SJCRH30 (cell line): ENCODE data around the gene CHST3. TPM values are rescaled to one million over a fixed set of nuclear protein-coding genes. Genes with fewer than 3 reads are reported as not detected.
A peak's percentile ranks its signal among the peaks of the same experiment; 100 is the strongest.

Experiments
- DNase-seq, 2 experiments: peaks; one replicate each; pipeline ENCODE4 v3.0.0-alpha.2; 2015 to 2020
- H3K27ac ChIP-seq: fragments of 250-450 bp; sonication (Bioruptor Pico); 2 replicates; pipeline ENCODE4 v1.5.1; 2020; ENCODE audit warnings: mild to moderate bottlenecking, moderate library complexity
- H3K27me3 ChIP-seq: fragments of 250-450 bp; sonication (Bioruptor Pico); 2 replicates; pipeline ENCODE4 v1.5.1; 2020; ENCODE audit warnings: mild to moderate bottlenecking, moderate library complexity
- H3K36me3 ChIP-seq: fragments of 250-450 bp; sonication (Bioruptor Pico); 2 replicates; pipeline ENCODE4 v1.5.1; 2020; ENCODE audit warnings: mild to moderate bottlenecking, moderate library complexity
- H3K4me1 ChIP-seq: fragments of 250-450 bp; sonication (Bioruptor Pico); 2 replicates; pipeline ENCODE4 v1.5.1; 2020; ENCODE audit warnings: mild to moderate bottlenecking, moderate library complexity
- H3K4me3 ChIP-seq: fragments of 250-450 bp; sonication (Bioruptor Pico); 2 replicates; pipeline ENCODE4 v1.5.1; 2020; ENCODE audit warnings: mild to moderate bottlenecking, moderate library complexity
- H3K9me3 ChIP-seq: fragments of 250-450 bp; sonication (Bioruptor Pico); replicated peaks from 2 replicates; pipeline ENCODE4 v1.5.1; 2020; ENCODE audit warnings: mild to moderate bottlenecking, moderate library complexity
- total RNA-seq: library from RNA; depleted of rRNA; stranded (reverse); fragments of >200 nt; shearing (Covaris generic); gene quantifications from 2 replicates; pipeline ENCODE4 v1.2.3, GENCODE V29; 2014

CHST3 gene
- total RNA-seq, 1 experiment from 2014 or later = 10.1 TPM

DNA sequence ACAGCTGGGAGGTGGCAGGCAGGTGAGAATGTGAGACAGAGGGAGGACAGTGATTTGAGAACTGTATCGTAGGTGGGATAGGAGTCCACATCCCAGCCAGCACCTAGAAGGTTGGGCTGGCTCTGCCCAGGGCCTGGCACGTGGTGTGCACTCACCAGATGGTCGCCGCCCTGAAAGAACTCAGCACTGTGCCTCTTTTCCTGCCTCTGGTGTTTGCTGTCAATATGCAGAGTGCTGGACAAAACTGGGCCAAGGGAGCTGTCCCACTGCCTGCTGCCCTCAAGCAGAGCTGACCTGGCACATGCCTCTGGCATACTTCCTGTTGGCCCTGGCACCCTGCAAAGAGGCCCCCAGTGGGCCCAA, 36.8 kb downstream of the CHST3 start:
- no peak for DNase-seq
- Histone ChIP-seq H3K4me1 (peaks cover 22% of the 10 kb centered on the region), H3K9me3 (no peaks in the 10 kb centered on the region), H3K36me3 (no peaks in the 10 kb centered on the region), H3K4me3 (no peak overlapping the region), H3K27ac (no peak overlapping the region), H3K27me3 (no peaks in the 10 kb centered on the region)

GRCh38 chr10:72002354-72003295, 38.4 kb downstream of the CHST3 start:
- H3K4me1 ChIP-seq = peaks cover 22% of the 10 kb centered on the region
- no peaks in the 10 kb centered on the region for H3K36me3 ChIP-seq
- no peaks in the 10 kb centered on the region for H3K27me3 ChIP-seq
- DNase-seq = no peak
- no peak overlapping the region for H3K27ac ChIP-seq
- H3K9me3 ChIP-seq = no peaks in the 10 kb centered on the region
- no peak overlapping the region for H3K4me3 ChIP-seq

DNA sequence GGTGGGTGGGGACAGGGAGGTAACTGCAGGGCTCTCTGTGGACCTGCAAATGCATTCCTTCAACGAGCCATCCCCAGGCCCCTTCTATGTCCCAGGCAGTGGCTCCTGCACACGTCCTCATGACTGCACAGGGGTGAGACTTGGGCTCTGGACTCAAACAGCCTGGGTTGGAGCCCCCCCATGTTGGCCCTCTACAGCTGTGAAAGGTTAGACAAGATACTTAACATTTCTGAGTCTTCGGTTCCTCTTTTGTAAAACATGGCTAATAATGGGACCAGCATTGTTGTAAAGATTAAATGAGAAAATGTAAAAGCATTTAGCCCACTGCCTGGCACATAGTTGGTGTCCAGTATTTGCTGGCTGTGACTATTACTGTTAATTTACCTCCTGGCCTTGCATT, 41.8 kb downstream of the CHST3 start:
- peaks cover 2% of the 10 kb centered on the region; the same call in 1 of the 2 replicates for H3K36me3 ChIP-seq
- no peak for DNase-seq
- H3K4me1 ChIP-seq = peaks cover 20% of the 10 kb centered on the region
- H3K27ac ChIP-seq = no peak overlapping the region
- no peak overlapping the region for H3K4me3 ChIP-seq
- no peaks in the 10 kb centered on the region for H3K27me3 ChIP-seq
- no peaks in the 10 kb centered on the region for H3K9me3 ChIP-seq

DNA sequence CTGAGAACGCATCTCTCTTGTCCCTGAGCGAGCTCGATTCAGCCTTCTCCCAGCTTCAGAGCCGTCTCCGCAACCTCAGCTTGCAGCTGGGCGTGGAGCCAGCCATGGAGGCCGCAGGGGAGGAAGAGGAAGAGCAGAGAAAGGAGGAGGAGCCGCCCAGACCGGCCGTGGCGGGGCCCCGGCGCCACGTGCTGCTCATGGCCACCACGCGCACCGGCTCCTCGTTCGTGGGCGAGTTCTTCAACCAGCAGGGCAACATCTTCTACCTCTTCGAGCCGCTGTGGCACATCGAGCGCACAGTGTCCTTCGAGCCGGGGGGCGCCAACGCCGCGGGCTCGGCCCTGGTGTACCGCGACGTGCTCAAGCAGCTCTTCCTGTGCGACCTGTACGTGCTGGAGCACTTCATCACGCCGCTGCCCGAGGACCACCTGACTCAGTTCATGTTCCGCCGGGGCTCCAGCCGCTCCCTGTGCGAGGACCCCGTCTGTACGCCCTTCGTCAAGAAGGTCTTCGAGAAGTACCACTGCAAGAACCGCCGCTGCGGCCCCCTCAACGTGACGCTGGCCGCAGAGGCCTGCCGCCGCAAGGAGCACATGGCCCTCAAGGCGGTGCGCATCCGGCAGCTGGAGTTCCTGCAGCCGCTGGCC, 43.2 kb downstream of the CHST3 start:
- peaks cover 20% of the 10 kb centered on the region for H3K4me1 ChIP-seq
- peaks cover 5% of the 10 kb centered on the region; the same call in 1 of the 2 replicates for H3K36me3 ChIP-seq
- no peaks in the 10 kb centered on the region for H3K9me3 ChIP-seq
- H3K27ac ChIP-seq = no peak overlapping the region
- H3K27me3 ChIP-seq = no peaks in the 10 kb centered on the region
- H3K4me3 ChIP-seq = no peak overlapping the region
- no peak for DNase-seq

DNA sequence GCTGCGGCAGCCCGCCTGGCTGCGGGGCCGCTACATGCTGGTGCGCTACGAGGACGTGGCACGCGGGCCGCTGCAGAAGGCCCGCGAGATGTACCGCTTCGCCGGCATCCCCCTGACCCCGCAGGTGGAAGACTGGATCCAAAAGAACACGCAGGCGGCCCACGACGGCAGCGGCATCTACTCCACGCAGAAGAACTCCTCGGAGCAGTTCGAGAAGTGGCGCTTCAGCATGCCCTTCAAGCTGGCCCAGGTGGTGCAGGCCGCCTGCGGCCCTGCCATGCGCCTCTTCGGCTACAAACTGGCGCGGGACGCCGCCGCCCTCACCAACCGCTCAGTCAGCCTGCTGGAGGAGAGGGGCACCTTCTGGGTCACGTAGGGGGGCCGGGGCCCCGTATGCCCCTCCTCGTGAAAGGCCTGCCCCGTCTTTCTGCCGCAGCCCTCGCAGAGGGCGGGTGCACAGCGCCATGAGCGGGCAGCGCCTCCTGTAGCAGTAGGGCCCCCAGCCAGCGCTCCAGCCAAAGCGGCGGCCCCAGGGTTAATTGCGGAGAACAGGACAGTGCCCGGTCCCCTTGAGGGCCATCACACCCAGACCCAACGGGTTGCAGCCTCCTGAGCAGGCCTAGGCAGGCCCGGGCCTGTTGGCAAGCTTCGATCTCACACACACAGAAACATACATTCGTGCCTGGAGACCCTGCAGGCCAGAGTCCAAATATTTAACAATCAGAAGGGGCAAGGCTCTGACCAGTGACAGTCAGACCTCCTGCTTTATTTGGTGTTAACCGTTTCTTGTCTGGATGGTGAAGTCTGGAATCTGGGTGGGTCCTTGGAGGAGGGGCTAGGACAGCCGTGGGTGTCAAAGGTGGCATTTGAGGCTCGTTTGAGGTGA, 44.1 kb downstream of the CHST3 start:
- Histone ChIP-seq H3K4me3 (no peak overlapping the region), H3K27me3 (no peaks in the 10 kb centered on the region), H3K9me3 (no peaks in the 10 kb centered on the region), H3K4me1 (peaks cover 20% of the 10 kb centered on the region), H3K36me3 (peaks cover 5% of the 10 kb centered on the region; the same call in 1 of the 2 replicates), H3K27ac (no peak overlapping the region; the same call in 1 of the 2 replicates)
- no peak for DNase-seq

- Histone ChIP-seq H3K4me1 (peaks cover 20% of the 10 kb centered on the region), H3K4me3 (no peak overlapping the region), H3K9me3 (no peaks in the 10 kb centered on the region)
These were observed 44.8 kb downstream of the CHST3 start for GRCh38 chr10:72009051-72009424.

GRCh38 chr10:72009425-72010081, 45.4 kb downstream of the CHST3 start:
- peak overlapping the region; percentile 59 for H3K27ac ChIP-seq
- DNase-seq = peak; percentile 91
- no peak overlapping the region for H3K4me3 ChIP-seq

More at GRCh38 chr10:72009051-72009424, 44.8 kb downstream of the CHST3 start:
- DNase-seq = no peak
- Histone ChIP-seq H3K27me3 (no peaks in the 10 kb centered on the region), H3K27ac (peak overlapping the region; percentile 59), H3K36me3 (peaks cover 5% of the 10 kb centered on the region; the same call in 1 of the 2 replicates)

DNA sequence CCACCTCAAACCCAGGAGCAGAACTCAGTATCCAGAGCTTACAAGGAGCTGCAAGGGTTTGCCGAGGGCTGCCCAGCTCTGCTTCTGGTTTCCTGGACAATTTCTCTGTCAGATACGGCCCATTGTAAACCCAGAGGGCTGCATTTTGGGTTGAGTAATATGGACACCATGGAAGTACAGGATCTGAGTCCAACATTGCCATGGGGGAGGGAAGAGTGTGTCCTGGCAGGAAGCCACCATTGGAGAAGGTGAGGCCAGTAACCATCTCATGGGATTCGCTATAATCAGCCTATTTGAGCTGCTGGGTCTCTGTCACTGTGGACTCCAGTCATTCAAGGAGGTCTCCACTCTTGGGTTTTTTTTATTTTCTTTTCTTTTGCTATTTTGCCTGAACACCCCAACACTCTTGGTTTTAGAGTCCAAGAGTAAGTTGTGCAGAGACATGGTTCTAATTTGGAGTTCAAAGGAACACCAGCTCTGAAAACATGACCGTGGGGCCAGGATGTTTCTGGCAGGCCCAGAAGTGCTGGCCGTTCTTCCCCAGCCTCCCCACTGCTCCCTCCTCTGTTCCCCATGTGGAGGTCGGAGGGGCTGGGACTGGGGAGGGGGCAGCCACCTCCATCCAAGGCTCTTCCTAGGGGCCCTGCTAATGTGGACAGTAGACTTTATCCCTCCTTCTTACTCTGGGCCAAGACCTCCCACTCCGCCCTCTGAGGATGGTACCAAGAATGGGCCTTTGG, 46.2 kb downstream of the CHST3 start:
- Histone ChIP-seq H3K9me3 (no peaks in the 10 kb centered on the region), H3K36me3 (peaks cover 5% of the 10 kb centered on the region; the same call in 1 of the 2 replicates), H3K4me3 (no peak overlapping the region), H3K27me3 (no peaks in the 10 kb centered on the region), H3K27ac (peak overlapping the region; percentile 59), H3K4me1 (peaks cover 20% of the 10 kb centered on the region)
- no peak for DNase-seq

More at GRCh38 chr10:72009425-72010081, 45.4 kb downstream of the CHST3 start:
- no peaks in the 10 kb centered on the region for H3K9me3 ChIP-seq
- H3K27me3 ChIP-seq = no peaks in the 10 kb centered on the region
- peaks cover 5% of the 10 kb centered on the region; the same call in 1 of the 2 replicates for H3K36me3 ChIP-seq
- peaks cover 20% of the 10 kb centered on the region for H3K4me1 ChIP-seq

DNA sequence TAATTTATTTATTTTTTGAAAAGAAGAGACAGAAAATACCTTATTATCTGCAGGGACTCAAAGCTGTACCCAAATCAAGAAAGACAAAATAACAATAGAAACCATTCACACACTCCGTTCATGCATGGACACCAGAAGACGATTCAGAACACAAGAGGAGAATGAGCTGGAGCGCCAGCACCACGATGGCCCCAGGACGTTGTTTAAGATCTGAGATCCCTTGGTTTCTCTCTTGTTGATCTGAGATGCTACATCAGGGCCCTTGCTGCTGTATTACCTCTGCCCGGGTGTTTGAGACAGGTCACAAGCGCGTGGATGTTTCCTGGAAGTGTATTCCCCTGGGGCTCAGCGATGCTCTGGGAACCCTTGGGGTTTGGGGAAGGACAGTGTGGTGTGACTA, 46.8 kb downstream of the CHST3 start:
- no peak overlapping the region for H3K27ac ChIP-seq
- no peak for DNase-seq
- peaks cover 5% of the 10 kb centered on the region; the same call in 1 of the 2 replicates for H3K36me3 ChIP-seq
- H3K9me3 ChIP-seq = no peaks in the 10 kb centered on the region
- H3K4me3 ChIP-seq = no peak overlapping the region
- peaks cover 20% of the 10 kb centered on the region for H3K4me1 ChIP-seq
- H3K27me3 ChIP-seq = no peaks in the 10 kb centered on the region

- no peak for DNase-seq
- no peak overlapping the region for H3K27ac ChIP-seq
- H3K4me3 ChIP-seq = no peak overlapping the region
- peaks cover 5% of the 10 kb centered on the region; the same call in 1 of the 2 replicates for H3K36me3 ChIP-seq
- H3K4me1 ChIP-seq = peaks cover 20% of the 10 kb centered on the region
- no peaks in the 10 kb centered on the region for H3K9me3 ChIP-seq
- no peaks in the 10 kb centered on the region for H3K27me3 ChIP-seq
These were observed 47.3 kb downstream of the CHST3 start for GRCh38 chr10:72011468-72011867.

GRCh38 chr10:72011976-72012512, 47.8 kb downstream of the CHST3 start:
- no peak for DNase-seq
- Histone ChIP-seq H3K36me3 (peaks cover 5% of the 10 kb centered on the region; the same call in 1 of the 2 replicates), H3K27ac (no peak overlapping the region), H3K9me3 (no peaks in the 10 kb centered on the region), H3K4me1 (peaks cover 26% of the 10 kb centered on the region), H3K4me3 (no peak overlapping the region), H3K27me3 (no peaks in the 10 kb centered on the region)

GRCh38 chr10:72012796-72013195, 48.6 kb downstream of the CHST3 start:
- DNase-seq = no peak
- Histone ChIP-seq H3K27me3 (no peaks in the 10 kb centered on the region), H3K4me3 (no peak overlapping the region), H3K4me1 (peaks cover 30% of the 10 kb centered on the region), H3K9me3 (no peaks in the 10 kb centered on the region), H3K36me3 (peaks cover 5% of the 10 kb centered on the region; the same call in 1 of the 2 replicates), H3K27ac (no peak overlapping the region)

- Histone ChIP-seq H3K4me3 (no peak overlapping the region), H3K4me1 (peaks cover 29% of the 10 kb centered on the region), H3K36me3 (peaks cover 5% of the 10 kb centered on the region; the same call in 1 of the 2 replicates), H3K9me3 (no peaks in the 10 kb centered on the region), H3K27me3 (no peaks in the 10 kb centered on the region), H3K27ac (no peak overlapping the region)
- no peak for DNase-seq
These were observed 49.2 kb downstream of the CHST3 start for GRCh38 chr10:72013202-72013945.
